ENCODE measurements around the gene LZTFL1. TPM values are rescaled to one million over a fixed set of nuclear protein-coding genes. Genes with fewer than 3 reads are reported as not detected.

Gene LZTFL1, protein sequence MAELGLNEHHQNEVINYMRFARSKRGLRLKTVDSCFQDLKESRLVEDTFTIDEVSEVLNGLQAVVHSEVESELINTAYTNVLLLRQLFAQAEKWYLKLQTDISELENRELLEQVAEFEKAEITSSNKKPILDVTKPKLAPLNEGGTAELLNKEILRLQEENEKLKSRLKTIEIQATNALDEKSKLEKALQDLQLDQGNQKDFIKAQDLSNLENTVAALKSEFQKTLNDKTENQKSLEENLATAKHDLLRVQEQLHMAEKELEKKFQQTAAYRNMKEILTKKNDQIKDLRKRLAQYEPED
- total RNA-seq (2021) (9.5 and 10.6 TPM in 2 replicates), Bru-seq, nascent RNA (percentile 40 among the genes with signal in this experiment), BruChase-seq, experiment 1, labeled RNA remaining after a 2-hour chase (percentile 39 among the genes with signal in this experiment), BruChase-seq, experiment 2, labeled RNA remaining after a 6-hour chase (percentile 41 among the genes with signal in this experiment)
- long read RNA-seq, full-length matches to known transcripts: 4 of 8 reads
- long read RNA-seq, partial matches to known transcripts: 1 of 8 reads
- long read RNA-seq, other reads (novel, unspliced or antisense): 3 of 8 reads

- POLR2A ChIA-PET (ENCODE audit: low non-redundant PET): interaction anchor here (0.6 kb wide), 1 partner anchor 519 kb away, joined by 3 read pairs; no protein-coding TSS in a partner anchor
Observed at GRCh38 chr3:45841757-45842491, at the start of gene LZTFL1. Gene LZTFL1, minus strand, starts transcription at chr3:45842119. Its CDS starts 128 bp downstream, at chr3:45841991.

DNA sequence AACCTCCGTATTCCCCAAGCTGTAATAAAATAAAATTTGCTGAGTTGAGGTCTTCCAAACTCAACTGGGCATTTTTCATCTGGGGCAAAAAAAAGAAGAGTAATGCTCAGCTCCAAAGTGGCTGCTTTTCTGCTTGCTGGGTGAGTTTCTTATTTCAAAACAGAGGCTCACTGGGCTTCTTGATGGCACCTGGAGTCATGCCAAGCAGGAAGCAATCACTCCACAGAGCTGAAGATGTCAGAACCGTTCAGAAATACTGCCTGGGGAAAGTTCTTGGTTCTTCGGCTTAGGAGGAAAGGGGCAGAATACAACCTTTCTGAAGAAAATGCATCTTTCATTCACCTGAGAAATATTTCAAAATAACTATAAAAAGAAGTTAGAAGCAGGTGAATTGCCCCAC lies 48.5 kb upstream of the LZTFL1 start:
- Histone ChIP-seq H3K4me3 (ENCODE audit: low read depth, low read length, poor library complexity, severe bottlenecking) (no peak overlapping the region), H3K27me3 (replicated peaks; ENCODE audit: insufficient read depth, low read depth, low read length, poor library complexity) (no peaks in the 10 kb centered on the region), H3K4me1 (ENCODE audit: insufficient read depth, low read length, poor library complexity, severe bottlenecking) (no peaks in the 10 kb centered on the region), H3K36me3 (ENCODE audit: insufficient read depth, low read length, poor library complexity, severe bottlenecking) (no peaks in the 10 kb centered on the region), H3K27ac (ENCODE audit: low read depth, low read length, poor library complexity, severe bottlenecking) (no peak overlapping the region), H3K9me3 (ENCODE audit: low read depth, low read length, poor library complexity, severe bottlenecking) (no peaks in the 10 kb centered on the region)
- DNase-seq (ENCODE audit: low spot score): peak; percentile 31
- intact Hi-C loops (cut with micrococcal nuclease; ENCODE audit: unreplicated experiment): no loop called here
- TF ChIP-seq EZH2 (IDR thresholded peaks at IDR 0.05; ENCODE audit: borderline replicate concordance, low read depth, low read length, poor library complexity, severe bottlenecking) (no peak), CTCF (conservative IDR thresholded peaks at IDR 0.05; ENCODE audit: low read depth, low read length) (no peak)
- ChIA-PET CTCF (no interaction called here), POLR2A (ENCODE audit: low non-redundant PET) (interaction anchor here (0.7 kb wide), 1 partner anchor 49 kb away, joined by 7 read pairs; no protein-coding TSS in a partner anchor)
- no TSS peak for BruUV-seq (replicated peaks)

More at GRCh38 chr3:45841757-45842491, at the start of gene LZTFL1:
- no peak for TF ChIP-seq EZH2 (IDR thresholded peaks at IDR 0.05; ENCODE audit: borderline replicate concordance, low read depth, low read length, poor library complexity, severe bottlenecking)
- no peak for TF ChIP-seq CTCF (conservative IDR thresholded peaks at IDR 0.05; ENCODE audit: low read depth, low read length)
- peaks cover 3% of the 10 kb centered on the region for H3K27me3 ChIP-seq (replicated peaks; ENCODE audit: insufficient read depth, low read depth, low read length, poor library complexity)
- peak; percentile 91 for DNase-seq (ENCODE audit: low spot score)
- H3K9me3 ChIP-seq (ENCODE audit: low read depth, low read length, poor library complexity, severe bottlenecking): no peaks in the 10 kb centered on the region
- H3K4me3 ChIP-seq (ENCODE audit: low read depth, low read length, poor library complexity, severe bottlenecking): peak within 1 kb of the TSS; percentile 68
- CTCF ChIA-PET: no interaction called here
- intact Hi-C loops (cut with micrococcal nuclease; ENCODE audit: unreplicated experiment): loop anchor here (5.0 kb wide), 1 partner anchor 805 kb away; no protein-coding TSS in a partner anchor
- no peaks in the 10 kb centered on the region for H3K36me3 ChIP-seq (ENCODE audit: insufficient read depth, low read length, poor library complexity, severe bottlenecking)
- H3K4me1 ChIP-seq (ENCODE audit: insufficient read depth, low read length, poor library complexity, severe bottlenecking): no peaks in the 10 kb centered on the region
- peak within 1 kb of the TSS; percentile 37 for H3K27ac ChIP-seq (ENCODE audit: low read depth, low read length, poor library complexity, severe bottlenecking)
- BruUV-seq (replicated peaks): no TSS peak

DNA sequence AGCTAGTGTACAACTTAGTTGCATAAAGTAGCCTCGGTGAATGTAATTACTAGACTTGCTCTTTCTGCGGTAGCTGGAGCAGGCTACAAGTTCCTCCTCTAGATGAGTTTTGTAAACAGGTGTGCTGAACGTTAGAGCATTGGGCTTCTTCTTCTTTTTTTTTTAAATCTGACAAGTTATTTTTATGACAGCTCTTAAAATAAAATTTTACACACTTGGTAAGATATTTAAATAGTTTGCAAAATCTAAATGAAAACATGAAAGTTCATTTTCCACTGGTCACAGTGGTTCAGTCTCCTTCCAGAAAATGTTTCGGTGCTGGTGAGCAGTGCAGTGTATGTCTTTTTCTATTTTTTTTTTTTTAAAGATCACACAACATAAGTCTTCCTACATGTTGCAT lies 47.4 kb upstream of the LZTFL1 start:
- Histone ChIP-seq H3K36me3 (ENCODE audit: insufficient read depth, low read length, poor library complexity, severe bottlenecking) (no peaks in the 10 kb centered on the region), H3K4me1 (ENCODE audit: insufficient read depth, low read length, poor library complexity, severe bottlenecking) (no peaks in the 10 kb centered on the region), H3K9me3 (ENCODE audit: low read depth, low read length, poor library complexity, severe bottlenecking) (no peaks in the 10 kb centered on the region), H3K27me3 (replicated peaks; ENCODE audit: insufficient read depth, low read depth, low read length, poor library complexity) (no peaks in the 10 kb centered on the region), H3K27ac (ENCODE audit: low read depth, low read length, poor library complexity, severe bottlenecking) (no peak overlapping the region), H3K4me3 (ENCODE audit: low read depth, low read length, poor library complexity, severe bottlenecking) (no peak overlapping the region)
- CTCF ChIA-PET: no interaction called here
- no peak for TF ChIP-seq CTCF (conservative IDR thresholded peaks at IDR 0.05; ENCODE audit: low read depth, low read length)
- no peak for TF ChIP-seq EZH2 (IDR thresholded peaks at IDR 0.05; ENCODE audit: borderline replicate concordance, low read depth, low read length, poor library complexity, severe bottlenecking)
- no peak for DNase-seq (ENCODE audit: low spot score)
- POLR2A ChIA-PET (ENCODE audit: low non-redundant PET): no interaction called here
- no TSS peak for BruUV-seq (replicated peaks)
- intact Hi-C loops (cut with micrococcal nuclease; ENCODE audit: unreplicated experiment): no loop called here
